ENCODE results near the gene SORBS1.

DNA sequence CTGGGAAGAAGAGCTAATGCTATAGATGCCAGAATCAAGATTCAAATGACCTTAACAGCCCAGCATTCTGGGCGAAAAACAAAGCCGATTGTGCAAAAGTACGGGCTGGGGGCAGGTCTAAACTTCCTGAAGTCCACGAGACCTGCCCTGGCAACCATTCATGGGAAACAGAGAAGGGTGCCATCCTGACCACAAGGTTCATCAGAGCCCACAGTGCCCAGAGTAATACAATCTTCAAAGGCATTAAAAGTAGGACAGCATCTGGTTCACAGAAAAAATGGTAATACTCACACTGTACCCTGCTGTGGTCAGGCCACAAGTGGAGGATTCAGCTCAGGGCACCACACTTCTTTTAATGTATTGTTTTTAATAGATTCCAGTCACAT is 36.1 kb downstream of the SORBS1 start:
- TF ChIP-seq POLR2A (IDR thresholded peaks at IDR 0.05; ENCODE audit: low read length) (no peak), GATA1 (IDR thresholded peaks at IDR 0.05; ENCODE audit: low read depth, low read length) (no peak)
